GM13976 (cell line): ENCODE data around the gene REEP2.

Experiments used
- DNase-seq: peaks from one replicate; pipeline ENCODE4 v3.0.0; 2012; ENCODE audit warnings: low spot score
- in situ Hi-C: fragments of 300-500 bp; cut with MboI; formaldehyde crosslinking; loops from one replicate; pipeline ENCODE4 v1.12.0; 2022; ENCODE audit warnings: low sequenced_read_pairs, mixed read lengths, inconsistent platforms; ENCODE audit not compliant: unreplicated experiment
- TF ChIP-seq, protein P1 (sequence below): IDR thresholded peaks from 2 replicates; pipeline ENCODE4 v1.5.1; 2012; ENCODE audit warnings: borderline replicate concordance, mild to moderate bottlenecking; ENCODE audit not compliant: insufficient read depth; ENCODE audit errors: extremely low read depth, missing control alignments, control extremely low read depth

Gene REEP2

DNA sequence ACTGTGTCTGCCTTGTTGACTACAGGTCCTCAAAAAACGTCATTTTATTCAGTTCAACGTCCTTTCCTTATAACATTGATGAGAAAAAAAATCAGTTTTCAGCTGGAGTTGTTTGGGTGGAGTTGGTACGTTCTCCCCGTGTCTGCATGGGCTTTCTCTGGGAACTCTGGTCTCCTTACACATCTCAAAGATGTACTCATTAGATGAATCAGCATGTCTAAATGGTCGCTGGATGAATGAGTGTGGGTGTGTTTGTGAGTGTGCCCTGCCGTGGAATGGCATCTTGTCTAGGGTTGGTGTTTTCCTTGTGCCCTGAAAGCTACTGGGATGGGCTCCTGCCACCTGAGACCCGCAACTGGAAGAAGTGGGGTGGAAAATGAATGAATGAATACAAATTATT lies 56.5 kb downstream of the REEP2 start:
- TF ChIP-seq, protein P1, sequence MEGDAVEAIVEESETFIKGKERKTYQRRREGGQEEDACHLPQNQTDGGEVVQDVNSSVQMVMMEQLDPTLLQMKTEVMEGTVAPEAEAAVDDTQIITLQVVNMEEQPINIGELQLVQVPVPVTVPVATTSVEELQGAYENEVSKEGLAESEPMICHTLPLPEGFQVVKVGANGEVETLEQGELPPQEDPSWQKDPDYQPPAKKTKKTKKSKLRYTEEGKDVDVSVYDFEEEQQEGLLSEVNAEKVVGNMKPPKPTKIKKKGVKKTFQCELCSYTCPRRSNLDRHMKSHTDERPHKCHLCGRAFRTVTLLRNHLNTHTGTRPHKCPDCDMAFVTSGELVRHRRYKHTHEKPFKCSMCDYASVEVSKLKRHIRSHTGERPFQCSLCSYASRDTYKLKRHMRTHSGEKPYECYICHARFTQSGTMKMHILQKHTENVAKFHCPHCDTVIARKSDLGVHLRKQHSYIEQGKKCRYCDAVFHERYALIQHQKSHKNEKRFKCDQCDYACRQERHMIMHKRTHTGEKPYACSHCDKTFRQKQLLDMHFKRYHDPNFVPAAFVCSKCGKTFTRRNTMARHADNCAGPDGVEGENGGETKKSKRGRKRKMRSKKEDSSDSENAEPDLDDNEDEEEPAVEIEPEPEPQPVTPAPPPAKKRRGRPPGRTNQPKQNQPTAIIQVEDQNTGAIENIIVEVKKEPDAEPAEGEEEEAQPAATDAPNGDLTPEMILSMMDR, result no peak
- no peak for DNase-seq
- in situ Hi-C loops, result no loop called here
